ENCODE measurements around the gene COL25A1.

DNA sequence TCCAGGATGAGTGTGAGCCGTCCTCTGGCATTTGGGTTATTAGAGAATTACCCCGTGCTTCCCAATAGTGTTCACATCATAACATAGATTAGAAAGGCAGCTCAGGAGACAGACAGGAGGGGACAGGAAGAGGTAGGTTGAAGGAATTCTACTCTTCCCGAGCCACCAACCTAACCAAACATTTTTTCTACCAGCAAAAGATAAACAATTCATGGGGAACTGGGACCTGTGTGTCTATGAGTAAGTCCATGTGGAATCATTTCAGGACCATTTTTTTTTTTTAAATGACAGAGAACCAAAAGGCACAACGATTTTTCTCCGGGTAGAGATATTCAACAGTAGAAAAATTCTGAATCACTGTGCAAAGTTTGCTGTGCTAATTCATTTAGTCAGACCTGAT is 365.4 kb downstream of the COL25A1 start:
- TF ChIP-seq, protein P1, sequence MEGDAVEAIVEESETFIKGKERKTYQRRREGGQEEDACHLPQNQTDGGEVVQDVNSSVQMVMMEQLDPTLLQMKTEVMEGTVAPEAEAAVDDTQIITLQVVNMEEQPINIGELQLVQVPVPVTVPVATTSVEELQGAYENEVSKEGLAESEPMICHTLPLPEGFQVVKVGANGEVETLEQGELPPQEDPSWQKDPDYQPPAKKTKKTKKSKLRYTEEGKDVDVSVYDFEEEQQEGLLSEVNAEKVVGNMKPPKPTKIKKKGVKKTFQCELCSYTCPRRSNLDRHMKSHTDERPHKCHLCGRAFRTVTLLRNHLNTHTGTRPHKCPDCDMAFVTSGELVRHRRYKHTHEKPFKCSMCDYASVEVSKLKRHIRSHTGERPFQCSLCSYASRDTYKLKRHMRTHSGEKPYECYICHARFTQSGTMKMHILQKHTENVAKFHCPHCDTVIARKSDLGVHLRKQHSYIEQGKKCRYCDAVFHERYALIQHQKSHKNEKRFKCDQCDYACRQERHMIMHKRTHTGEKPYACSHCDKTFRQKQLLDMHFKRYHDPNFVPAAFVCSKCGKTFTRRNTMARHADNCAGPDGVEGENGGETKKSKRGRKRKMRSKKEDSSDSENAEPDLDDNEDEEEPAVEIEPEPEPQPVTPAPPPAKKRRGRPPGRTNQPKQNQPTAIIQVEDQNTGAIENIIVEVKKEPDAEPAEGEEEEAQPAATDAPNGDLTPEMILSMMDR (IDR thresholded peaks at IDR 0.05), result no peak
- TF ChIP-seq POLR2A (IDR thresholded peaks at IDR 0.05), result no peak
